Erythroblast (primary cell): ENCODE results near the gene GAA.

Source experiments
- GATA1 ChIP-seq: IDR thresholded peaks from 2 replicates; pipeline ENCODE4 v1.6.1; 2011; ENCODE audit warnings: low read depth, mild to moderate bottlenecking, control low read depth, low read length, moderate library complexity
- POLR2A ChIP-seq: IDR thresholded peaks from 2 replicates; pipeline ENCODE4 v1.6.1; 2011; ENCODE audit warnings: mild to moderate bottlenecking, low read length

DNA sequence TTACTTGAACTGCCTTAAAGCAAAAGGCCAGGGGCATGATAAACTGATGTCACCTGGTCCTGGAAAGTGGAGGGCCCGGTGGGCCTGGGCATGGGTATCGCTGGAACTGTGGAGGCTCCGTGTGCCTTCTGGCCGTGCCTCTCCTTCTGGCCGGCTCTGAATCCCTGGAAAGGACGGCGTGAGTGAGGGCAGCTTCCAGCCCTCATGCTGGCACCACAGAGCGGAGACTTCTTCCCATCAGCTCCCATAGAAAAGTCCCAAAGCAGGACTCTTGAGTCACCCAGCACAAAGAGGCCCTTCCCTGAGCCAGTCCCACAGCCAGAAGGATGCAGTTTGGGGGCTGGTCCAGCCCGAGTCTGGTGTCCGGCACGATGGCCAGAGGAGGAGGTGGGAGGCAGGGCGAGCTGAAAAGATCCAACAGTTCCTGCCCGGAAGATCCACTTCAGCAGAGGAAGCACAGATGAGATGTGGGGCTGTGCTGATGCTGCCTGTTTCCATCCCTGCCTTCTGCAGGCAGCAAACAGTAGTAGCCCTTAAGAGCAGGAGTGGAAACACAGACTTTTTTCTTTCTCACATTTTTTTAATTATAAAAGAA lies 7.8 kb downstream of the GAA start:
- TF ChIP-seq POLR2A (no peak), GATA1 (no peak)
